ENCODE data around the gene L1TD1.

GRCh38 chr1:62260688-62261087 lies 66.0 kb downstream of the L1TD1 start:
- TF ChIP-seq, protein P1, sequence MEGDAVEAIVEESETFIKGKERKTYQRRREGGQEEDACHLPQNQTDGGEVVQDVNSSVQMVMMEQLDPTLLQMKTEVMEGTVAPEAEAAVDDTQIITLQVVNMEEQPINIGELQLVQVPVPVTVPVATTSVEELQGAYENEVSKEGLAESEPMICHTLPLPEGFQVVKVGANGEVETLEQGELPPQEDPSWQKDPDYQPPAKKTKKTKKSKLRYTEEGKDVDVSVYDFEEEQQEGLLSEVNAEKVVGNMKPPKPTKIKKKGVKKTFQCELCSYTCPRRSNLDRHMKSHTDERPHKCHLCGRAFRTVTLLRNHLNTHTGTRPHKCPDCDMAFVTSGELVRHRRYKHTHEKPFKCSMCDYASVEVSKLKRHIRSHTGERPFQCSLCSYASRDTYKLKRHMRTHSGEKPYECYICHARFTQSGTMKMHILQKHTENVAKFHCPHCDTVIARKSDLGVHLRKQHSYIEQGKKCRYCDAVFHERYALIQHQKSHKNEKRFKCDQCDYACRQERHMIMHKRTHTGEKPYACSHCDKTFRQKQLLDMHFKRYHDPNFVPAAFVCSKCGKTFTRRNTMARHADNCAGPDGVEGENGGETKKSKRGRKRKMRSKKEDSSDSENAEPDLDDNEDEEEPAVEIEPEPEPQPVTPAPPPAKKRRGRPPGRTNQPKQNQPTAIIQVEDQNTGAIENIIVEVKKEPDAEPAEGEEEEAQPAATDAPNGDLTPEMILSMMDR (conservative IDR thresholded peaks at IDR 0.05; ENCODE audit: low read depth in 2 of 2): no peak
- TF ChIP-seq CREB1 (CRISPR knock-in tag; IDR thresholded peaks at IDR 0.05; ENCODE audit: low read depth) (no peak), EZH2 (IDR thresholded peaks at IDR 0.05; ENCODE audit: low read depth, unreplicated experiment) (no peak), POLR2AphosphoS5 (IDR thresholded peaks at IDR 0.05; ENCODE audit: low read depth) (no peak), ETS1 (IDR thresholded peaks at IDR 0.05) (no peak), REST (IDR thresholded peaks at IDR 0.05; ENCODE audit: unreplicated experiment) (no peak), JUNB (IDR thresholded peaks at IDR 0.05; ENCODE audit: unreplicated experiment) (no peak), EZH2phosphoT487 (IDR thresholded peaks at IDR 0.05; ENCODE audit: unreplicated experiment) (no peak), NANOG (IDR thresholded peaks at IDR 0.05; ENCODE audit: borderline replicate concordance) (no peak), ZNF331 (CRISPR knock-in tag; IDR thresholded peaks at IDR 0.05; ENCODE audit: low read depth) (no peak)

Measured in GM23338 (cell line).